B cell (primary cell): ENCODE data around the gene PKIG. TPM values are rescaled to one million over a fixed set of nuclear protein-coding genes. Genes with fewer than 3 reads are reported as not detected.

Experiments
- ATAC-seq: fragments of 200-7000 bp; cut with Tn5 transposase; one replicate; pipeline ENCODE4 v1.10.0; 2021; ENCODE audit warnings: low read depth, mild to moderate bottlenecking, moderate number of reproducible peaks, moderate library complexity
- CTCF ChIA-PET: fragments of 350-600 bp; sonication (Branson Sonifier 250); formaldehyde crosslinking; loops from one replicate; lab custom pipeline; 2021; ENCODE audit warnings: antibody characterized with exemption, inconsistent platforms; lab: Charles Lee
- POLR2A ChIA-PET: fragments of 350-600 bp; sonication (Branson Sonifier 250); formaldehyde crosslinking; loops from one replicate; lab custom pipeline; 2021; ENCODE audit warnings: antibody characterized with exemption; lab: Charles Lee
- DNase-seq: peaks from one replicate; pipeline ENCODE4 v3.0.0; 2013
- H2AFZ ChIP-seq: 2 replicates; pipeline ENCODE4 v1.6.1; 2012; ENCODE audit warnings: mild to moderate bottlenecking, low read depth, low read length; ENCODE audit not compliant: insufficient read depth, poor library complexity, severe bottlenecking
- H3K27ac ChIP-seq, 2 donors: 1 replicate in 1 of 2; 2 replicates in 1 of 2; pipeline ENCODE4 v1.5.1; 2012 to 2013; ENCODE audit warnings: low read length in 2 of 2, mild to moderate bottlenecking in 2 of 2, moderate library complexity in 1 of 2
- H3K27me3 ChIP-seq, 4 experiments: fragments of 200-600 bp in 1 of 4; sonication (generic) in 1 of 4; replicated peaks in 1 of 4; 1 replicate in 2 of 4; 2 replicates in 2 of 4; pipeline versions ENCODE4 v1.6.1 to v1.7.0; 2013 to 2016; ENCODE audit warnings: low read length in 3 of 4, mild to moderate bottlenecking in 2 of 4, mixed read lengths in 1 of 4, moderate library complexity in 1 of 4; ENCODE audit not compliant: insufficient read depth in 4 of 4, control insufficient read depth in 3 of 4; ENCODE audit errors: control extremely low read depth in 1 of 4
- H3K36me3 ChIP-seq, 2 experiments: replicated peaks in 1 of 2; 1 replicate in 1 of 2; 2 replicates in 1 of 2; pipeline versions ENCODE4 v1.6.1 to v1.7.1; 2013; ENCODE audit warnings: low read length in 1 of 2; ENCODE audit not compliant: insufficient read depth in 2 of 2, control insufficient read depth in 1 of 2; ENCODE audit errors: control extremely low read depth in 1 of 2, extremely low read depth in 1 of 2
- H3K4me1 ChIP-seq, 2 donors: fragments of 200-600 bp in 1 of 2; sonication (generic) in 1 of 2; 1 replicate in 1 of 2; 2 replicates in 1 of 2; pipeline versions ENCODE4 v1.5.1 to v1.6.1; 2013 to 2017; ENCODE audit warnings: low read length in 2 of 2; ENCODE audit not compliant: control insufficient read depth in 2 of 2, insufficient read depth in 2 of 2
- H3K4me2 ChIP-seq: replicated peaks from 2 replicates; pipeline ENCODE3; 2012; ENCODE audit warnings: mild to moderate bottlenecking, low read depth, low read length; ENCODE audit not compliant: poor library complexity, severe bottlenecking
- H3K4me3 ChIP-seq, 5 experiments: fragments of 200-600 bp in 1 of 5; sonication (generic) in 1 of 5; 1 replicate in 3 of 5; 2 replicates in 2 of 5; pipeline versions ENCODE4 v1.5.1 to v1.7.0; 2011 to 2016; ENCODE audit warnings: low read length in 4 of 5, mild to moderate bottlenecking in 4 of 5, low read depth in 2 of 5, control low read depth in 1 of 5, moderate library complexity in 1 of 5; ENCODE audit not compliant: insufficient read depth in 1 of 5; ENCODE audit errors: control extremely low read depth in 1 of 5, extremely low read depth in 1 of 5
- H3K79me2 ChIP-seq: fragments of 200-600 bp; sonication (generic); one replicate; pipeline ENCODE4 v1.6.0; 2016; ENCODE audit warnings: low read length; ENCODE audit not compliant: control insufficient read depth, insufficient read depth
- H3K9ac ChIP-seq: fragments of 200-600 bp; sonication (generic); 2 replicates; pipeline ENCODE4 v1.6.1; 2017; ENCODE audit warnings: mild to moderate bottlenecking, low read length, moderate library complexity
- H3K9me3 ChIP-seq, 3 donors: one replicate each; pipeline versions ENCODE4 v1.6.1 to v1.7.1; 2013; ENCODE audit warnings: low read length in 2 of 3; ENCODE audit not compliant: control insufficient read depth in 2 of 3, insufficient read depth in 1 of 3; ENCODE audit errors: control extremely low read depth in 1 of 3
- H4K20me1 ChIP-seq: 2 replicates; pipeline ENCODE4 v1.6.0; 2012; ENCODE audit warnings: mild to moderate bottlenecking, low read length; ENCODE audit not compliant: insufficient read depth, control insufficient read depth, poor library complexity, severe bottlenecking
- H3K27ac Mint-ChIP-seq: one replicate; pipeline ENCODE4 v1.8.0; 2021; ENCODE audit warnings: mixed read lengths
- H3K27me3 Mint-ChIP-seq: one replicate; pipeline ENCODE4 v1.8.0; 2021; ENCODE audit warnings: mixed read lengths
- H3K4me1 Mint-ChIP-seq: one replicate; pipeline ENCODE4 v1.8.0; 2021; ENCODE audit warnings: mixed read lengths
- H3K4me3 Mint-ChIP-seq: one replicate; pipeline ENCODE4 v1.8.0; 2021; ENCODE audit warnings: mixed read lengths
- H3K9me3 Mint-ChIP-seq: one replicate; pipeline ENCODE4 v1.8.0; 2022; ENCODE audit warnings: mixed read lengths; ENCODE audit not compliant: insufficient read depth
- CTCF ChIP-seq: fragments of 200-600 bp; IDR thresholded peaks from one replicate; pipeline ENCODE4 v1.8.0; 2022; ENCODE audit warnings: antibody characterized with exemption, mild to moderate bottlenecking
- EZH2 ChIP-seq: IDR thresholded peaks from 2 replicates; pipeline ENCODE4 v1.6.1; 2012; ENCODE audit warnings: borderline replicate concordance, low read depth, mild to moderate bottlenecking, moderate library complexity, low read length; ENCODE audit not compliant: insufficient read depth, poor library complexity, severe bottlenecking
- WGBS: methylation state at CpG from one replicate; pipeline ENCODE4 v1.1.5; 2013; ENCODE audit warnings: missing lambda C conversion rate; ENCODE audit not compliant: insufficient coverage; 5-methylcytosine and 5-hydroxymethylcytosine counted together
- intact Hi-C: fragments of 100-400 bp; cut with micrococcal nuclease; formaldehyde crosslinking; loops from one replicate; pipeline ENCODE4 v1.10.0; 2022
- polyA plus RNA-seq: library from polyadenylated mRNA; depleted of rRNA; stranded (reverse); fragments of >200 nt; gene quantifications from 2 replicates; pipeline ENCODE4 v1.2.3, GENCODE V29; 2012
- total RNA-seq, 2 donors: library from RNA; stranded (reverse); fragments of 120-200 nt in 1 of 2; gene quantifications; 1 replicate in 1 of 2; 2 replicates in 1 of 2; pipeline versions ENCODE4 v1.2.3 to v1.2.4, GENCODE V29; 2013 to 2022

The PKIG gene
- total and polyA plus RNA-seq, 2 donors (not counting 1 experiment from before 2014, with no cell fraction given) = 128 to 168 TPM

DNA sequence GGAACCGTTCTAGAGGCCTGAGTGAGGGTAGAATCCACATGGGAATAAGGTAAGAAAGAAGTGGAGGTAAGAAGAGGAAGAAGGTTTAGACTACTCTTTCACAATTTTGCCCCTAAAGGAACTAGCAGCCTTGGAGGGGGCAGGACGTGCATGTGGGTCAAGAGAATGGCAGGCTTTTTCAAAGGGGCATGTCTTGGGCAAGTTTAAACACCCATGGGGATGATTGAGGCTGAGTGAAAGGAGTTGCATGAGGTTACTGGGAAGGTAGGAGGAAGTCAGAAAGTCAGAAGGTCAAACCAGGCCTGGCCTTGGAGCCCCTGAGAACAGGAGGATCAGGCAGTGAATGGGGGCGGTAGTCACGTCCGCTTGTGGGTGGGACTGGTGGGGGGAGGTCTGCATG is 58.9 kb downstream of the PKIG start:
- H3K9me3 ChIP-seq = peaks cover 0 to 7% (median 0%) of the 10 kb centered on the region in 3 donors
- no peaks in the 10 kb centered on the region for H3K79me2 ChIP-seq
- H3K27ac Mint-ChIP-seq = peak overlapping the region; percentile 27
- no peak overlapping the region for H3K4me3 ChIP-seq
- no peaks in the 10 kb centered on the region for H3K36me3 ChIP-seq
- CTCF ChIA-PET = no interaction called here
- H3K27me3 Mint-ChIP-seq = no peaks in the 10 kb centered on the region
- TF ChIP-seq EZH2 (no peak), CTCF (no peak)
- no peaks in the 10 kb centered on the region for H3K27me3 ChIP-seq
- H3K4me1 ChIP-seq = peaks cover 35 to 50% of the 10 kb centered on the region in 2 donors
- WGBS = 20% methylated on average over 1 of the region's 5 CpGs
- POLR2A ChIA-PET = no interaction called here
- DNase-seq (no peak), ATAC-seq (no peak)
- H3K9ac ChIP-seq = no peak overlapping the region
- no peaks in the 10 kb centered on the region for H4K20me1 ChIP-seq
- H3K4me2 ChIP-seq = no peak overlapping the region
- H3K4me1 Mint-ChIP-seq = peaks cover 52% of the 10 kb centered on the region
- intact Hi-C loops = loop anchor here (5.0 kb wide), 1 partner anchor 119 kb away; the partner anchor contains the start of gene SERINC3
- no peak overlapping the region for H3K4me3 Mint-ChIP-seq
- no peak overlapping the region for H3K27ac ChIP-seq
- no peaks in the 10 kb centered on the region for H3K9me3 Mint-ChIP-seq
- no peak overlapping the region for H2AFZ ChIP-seq
